ENCODE data around the gene SORBS1. TPM values are rescaled to one million over a fixed set of nuclear protein-coding genes. Genes with fewer than 3 reads are reported as not detected.

Gene SORBS1
- total RNA-seq, 2 donors from 2014 or later, result 1.4 to 1.6 TPM

DNA sequence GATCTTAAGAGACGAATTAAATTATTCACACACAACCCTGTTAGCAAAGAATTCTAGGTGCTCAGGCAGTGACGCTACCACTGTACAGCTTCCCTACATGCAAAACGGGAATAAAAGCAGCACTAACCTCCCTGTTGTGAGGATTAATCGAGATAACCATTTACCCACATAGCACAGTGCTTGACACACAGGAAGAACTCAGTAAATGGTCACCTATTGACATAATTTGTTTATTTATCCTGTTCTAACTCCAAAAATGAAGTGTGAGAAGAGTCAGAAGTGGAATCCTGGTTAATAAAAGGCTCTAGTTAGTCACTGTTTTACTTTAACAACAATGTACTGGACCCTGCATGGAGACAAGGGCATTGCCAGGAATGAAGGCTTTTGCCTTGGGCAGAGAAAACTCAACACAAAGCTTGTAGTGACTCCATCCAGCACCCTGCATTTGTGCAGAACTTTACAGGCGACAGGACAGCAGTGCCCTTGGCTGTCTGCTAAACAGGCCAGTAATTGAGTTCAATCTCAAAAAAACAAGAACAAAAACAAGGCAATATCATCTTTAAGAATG, 103.8 kb downstream of the SORBS1 start:
- DNase-seq (ENCODE audit: low spot score) (no peak), ATAC-seq (no peak)
- Mint-ChIP-seq H3K4me1 (ENCODE audit: low read depth in 2 of 2) (no peaks in the 10 kb centered on the region), H3K36me3 (no peaks in the 10 kb centered on the region), H3K27me3 (peaks cover 5 to 26% of the 10 kb centered on the region in 2 donors), H3K9me3 (no peaks in the 10 kb centered on the region), H3K27ac (no peak overlapping the region), H3K4me3 (no peak overlapping the region)

DNA sequence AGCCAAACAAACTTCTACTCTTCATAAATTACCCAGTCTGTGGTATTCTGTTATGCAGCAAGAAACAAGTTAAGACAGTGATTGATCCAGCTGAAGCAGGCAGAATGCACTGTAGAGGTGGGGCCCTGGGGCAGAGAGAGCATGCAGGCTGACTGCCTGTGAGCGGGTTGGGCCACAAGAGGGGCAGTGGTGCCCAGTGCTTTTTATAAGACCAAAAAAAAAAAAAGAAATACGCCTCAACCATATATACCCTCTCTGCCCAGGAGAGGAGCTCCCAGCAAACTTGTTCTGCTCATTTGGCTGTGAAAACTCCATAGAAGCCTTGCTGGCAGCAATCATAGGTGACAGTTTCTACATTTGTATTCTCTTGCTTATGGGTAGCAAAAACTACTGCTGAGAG, 104.7 kb downstream of the SORBS1 start:
- Mint-ChIP-seq H3K4me1 (ENCODE audit: low read depth in 2 of 2) (no peaks in the 10 kb centered on the region), H3K36me3 (no peaks in the 10 kb centered on the region), H3K9me3 (no peaks in the 10 kb centered on the region), H3K27ac (no peak overlapping the region), H3K4me3 (no peak overlapping the region), H3K27me3 (peaks cover 5 to 26% of the 10 kb centered on the region in 2 donors)
- ATAC-seq (no peak), DNase-seq (ENCODE audit: low spot score) (no peak)

DNA sequence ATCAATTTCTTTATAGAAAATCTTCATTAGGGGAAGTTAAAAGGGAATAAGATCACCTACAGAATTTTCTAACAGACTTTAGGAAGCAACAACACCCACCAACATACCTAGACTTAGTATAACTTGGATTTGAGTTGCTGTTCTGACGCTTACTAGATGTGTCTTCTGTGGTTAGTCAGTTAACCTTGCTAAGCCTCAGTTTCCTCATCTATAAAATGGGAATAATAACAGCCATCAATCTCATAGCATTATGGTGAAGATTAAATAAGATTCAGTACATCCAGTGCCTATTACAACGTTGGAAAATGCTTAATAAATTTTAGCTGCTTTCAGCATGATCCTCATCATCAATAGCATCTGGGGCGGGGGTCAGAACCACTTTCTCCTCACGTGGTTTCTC, 106.2 kb downstream of the SORBS1 start:
- no peaks in the 10 kb centered on the region for H3K9me3 Mint-ChIP-seq
- H3K4me3 Mint-ChIP-seq, result no peak overlapping the region
- ATAC-seq (no peak), DNase-seq (ENCODE audit: low spot score) (no peak)
- H3K4me1 Mint-ChIP-seq (ENCODE audit: low read depth in 2 of 2), result no peaks in the 10 kb centered on the region
- no peak overlapping the region for H3K27ac Mint-ChIP-seq
- H3K36me3 Mint-ChIP-seq, result no peaks in the 10 kb centered on the region
- peaks cover 8 to 32% of the 10 kb centered on the region in 2 donors for H3K27me3 Mint-ChIP-seq

- H3K9me3 Mint-ChIP-seq, result no peaks in the 10 kb centered on the region
- peaks cover 5 to 26% of the 10 kb centered on the region in 2 donors for H3K27me3 Mint-ChIP-seq
- no peak for ATAC-seq
- H3K4me1 Mint-ChIP-seq (ENCODE audit: low read depth in 2 of 2), result no peaks in the 10 kb centered on the region
- H3K4me3 Mint-ChIP-seq, result no peak overlapping the region
- no peak overlapping the region for H3K27ac Mint-ChIP-seq
- H3K36me3 Mint-ChIP-seq, result no peaks in the 10 kb centered on the region
- no peak for DNase-seq (ENCODE audit: low spot score)
These were observed 106.8 kb downstream of the SORBS1 start for GRCh38 chr10:95454356-95454755.

GRCh38 chr10:95451568-95452524, 109.3 kb downstream of the SORBS1 start:
- H3K4me3 Mint-ChIP-seq, result no peak overlapping the region
- no peak for DNase-seq (ENCODE audit: low spot score)
- H3K27me3 Mint-ChIP-seq, result peaks cover 3 to 20% of the 10 kb centered on the region in 2 donors
- H3K9me3 Mint-ChIP-seq, result no peaks in the 10 kb centered on the region
- H3K27ac Mint-ChIP-seq, result no peak overlapping the region
- ATAC-seq, result no peak
- H3K36me3 Mint-ChIP-seq, result no peaks in the 10 kb centered on the region
- no peaks in the 10 kb centered on the region for H3K4me1 Mint-ChIP-seq (ENCODE audit: low read depth in 2 of 2)

DNA sequence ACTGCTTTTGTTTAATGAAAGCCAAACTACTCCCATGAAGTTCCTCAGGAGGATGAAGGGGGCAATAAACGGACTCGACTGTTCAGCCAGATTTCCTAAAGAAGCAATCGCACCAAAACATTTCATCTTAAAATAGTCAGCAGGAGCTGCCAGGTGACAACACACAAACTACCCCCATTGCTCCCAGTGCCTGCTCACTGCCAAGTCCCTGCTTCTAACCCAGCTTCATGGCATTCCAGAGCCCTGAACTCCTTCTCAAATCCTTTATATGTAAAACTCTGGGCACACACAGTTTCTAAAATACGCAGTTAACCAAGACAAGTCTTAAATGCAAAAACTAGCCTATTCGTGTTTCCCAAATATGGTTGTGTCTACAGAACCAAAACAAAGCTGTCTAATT, 110.0 kb downstream of the SORBS1 start:
- Mint-ChIP-seq H3K4me3 (no peak overlapping the region), H3K9me3 (no peaks in the 10 kb centered on the region), H3K27ac (no peak overlapping the region), H3K27me3 (peaks cover 3 to 19% of the 10 kb centered on the region in 2 donors), H3K36me3 (no peaks in the 10 kb centered on the region), H3K4me1 (ENCODE audit: low read depth in 2 of 2) (no peaks in the 10 kb centered on the region)
- ATAC-seq, result no peak
- no peak for DNase-seq (ENCODE audit: low spot score)

DNA sequence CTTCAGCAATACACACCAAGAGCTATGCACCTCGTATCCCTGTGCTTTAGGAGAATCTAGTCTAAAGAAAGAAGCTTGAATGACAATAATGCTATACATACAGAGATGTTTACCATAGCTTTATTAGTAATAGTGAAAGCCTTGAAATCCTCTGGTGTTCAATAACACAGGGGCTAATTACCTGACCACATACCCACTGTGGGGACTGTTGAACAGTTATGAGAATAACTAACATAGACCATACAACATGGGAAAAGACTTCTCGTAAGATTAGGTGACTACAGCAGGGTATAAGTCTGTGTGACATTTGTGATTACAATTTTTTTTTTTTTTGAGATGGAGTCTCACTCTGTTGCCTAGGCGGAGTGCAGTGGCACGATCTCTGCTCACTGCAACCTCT, 111.0 kb downstream of the SORBS1 start:
- H3K9me3 Mint-ChIP-seq, result no peaks in the 10 kb centered on the region

GRCh38 chr10:95447685-95448084, 113.5 kb downstream of the SORBS1 start:
- peaks cover 9 to 21% of the 10 kb centered on the region in 2 donors for H3K27me3 Mint-ChIP-seq
- H3K9me3 Mint-ChIP-seq, result no peaks in the 10 kb centered on the region
- no peaks in the 10 kb centered on the region for H3K36me3 Mint-ChIP-seq
- DNase-seq (ENCODE audit: low spot score) (no peak), ATAC-seq (no peak)
- H3K4me3 Mint-ChIP-seq, result no peak overlapping the region
- H3K4me1 Mint-ChIP-seq (ENCODE audit: low read depth in 2 of 2), result peaks cover 0 to 3% of the 10 kb centered on the region in 2 donors
- no peak overlapping the region for H3K27ac Mint-ChIP-seq

More for the DNA sequence above, 111.0 kb downstream of the SORBS1 start:
- ATAC-seq (no peak), DNase-seq (ENCODE audit: low spot score) (no peak)
- Mint-ChIP-seq H3K4me1 (ENCODE audit: low read depth in 2 of 2) (peaks cover 0 to 3% of the 10 kb centered on the region in 2 donors), H3K4me3 (no peak overlapping the region), H3K27me3 (peaks cover 9 to 18% of the 10 kb centered on the region in 2 donors), H3K27ac (no peak overlapping the region), H3K36me3 (no peaks in the 10 kb centered on the region)

DNA sequence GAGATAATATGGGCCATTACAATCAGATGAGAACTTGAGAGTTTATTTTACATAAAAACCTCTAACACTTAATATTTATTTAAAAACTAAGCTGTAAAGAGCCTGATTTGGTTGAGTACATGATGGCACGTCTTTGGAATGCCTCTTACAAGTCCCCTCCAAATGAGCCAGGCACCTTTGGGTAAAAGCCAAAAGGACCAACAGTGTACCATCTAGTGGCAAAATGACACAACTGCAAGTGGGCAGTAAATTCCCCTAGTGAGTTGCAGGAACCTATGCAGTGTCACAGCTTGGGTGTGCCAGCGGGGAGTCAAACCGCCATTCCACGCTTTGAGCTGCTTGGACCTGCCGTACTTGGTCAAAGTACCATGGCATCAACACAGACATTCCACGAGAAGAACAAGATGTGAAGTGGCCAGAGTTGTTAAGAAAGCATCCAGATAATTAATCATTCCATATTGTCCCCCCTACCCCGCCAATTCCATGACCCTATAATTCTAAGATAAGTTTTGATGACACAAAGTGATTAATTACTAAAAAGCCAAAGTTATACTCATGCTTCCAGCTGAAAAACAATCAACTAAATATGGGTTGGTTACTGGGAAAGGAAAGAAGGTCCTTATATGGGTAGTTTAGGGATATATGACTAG, 115.2 kb downstream of the SORBS1 start:
- no peaks in the 10 kb centered on the region for H3K36me3 Mint-ChIP-seq
- no peak overlapping the region for H3K4me3 Mint-ChIP-seq
- peaks cover 9 to 19% of the 10 kb centered on the region in 2 donors for H3K27me3 Mint-ChIP-seq
- no peak overlapping the region for H3K27ac Mint-ChIP-seq
- ATAC-seq (peak in 1 of 2 donors; percentile 70), DNase-seq (ENCODE audit: low spot score) (no peak)
- no peaks in the 10 kb centered on the region for H3K9me3 Mint-ChIP-seq
- peaks cover 7% of the 10 kb centered on the region in 2 donors for H3K4me1 Mint-ChIP-seq (ENCODE audit: low read depth in 2 of 2)

- H3K36me3 Mint-ChIP-seq, result no peaks in the 10 kb centered on the region
- ATAC-seq, result no peak
- peaks cover 9 to 10% of the 10 kb centered on the region in 2 donors for H3K4me1 Mint-ChIP-seq (ENCODE audit: low read depth in 2 of 2)
- H3K4me3 Mint-ChIP-seq, result no peak overlapping the region
- no peaks in the 10 kb centered on the region for H3K9me3 Mint-ChIP-seq
- no peak overlapping the region for H3K27ac Mint-ChIP-seq
- DNase-seq (ENCODE audit: low spot score), result no peak
- H3K27me3 Mint-ChIP-seq, result peaks cover 9 to 18% of the 10 kb centered on the region in 2 donors
These were observed 115.8 kb downstream of the SORBS1 start for GRCh38 chr10:95445223-95445836.

DNA sequence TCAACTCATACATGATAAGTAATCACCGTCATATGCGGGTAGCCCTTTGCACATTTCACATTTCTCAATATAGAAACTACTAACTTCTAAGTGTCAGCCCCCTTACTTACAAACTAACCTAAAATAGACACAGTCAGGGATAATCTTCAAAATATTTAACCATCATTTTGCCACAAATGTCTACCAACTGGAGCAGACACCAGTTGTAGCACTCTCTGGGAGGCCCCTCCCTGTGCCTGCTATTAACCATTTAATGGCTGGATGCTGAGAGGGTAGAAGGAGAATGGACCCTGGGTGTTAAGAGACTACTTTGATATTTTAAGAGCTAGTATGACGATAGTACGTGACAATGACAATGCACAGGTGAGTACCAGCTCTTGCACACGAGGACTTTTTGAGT, 116.4 kb downstream of the SORBS1 start:
- H3K4me1 Mint-ChIP-seq (ENCODE audit: low read depth in 2 of 2), result peaks cover 9 to 10% of the 10 kb centered on the region in 2 donors

GRCh38 chr10:95443636-95444035, 117.5 kb downstream of the SORBS1 start:
- no peak overlapping the region for H3K27ac Mint-ChIP-seq
- H3K36me3 Mint-ChIP-seq, result no peaks in the 10 kb centered on the region
- H3K4me1 Mint-ChIP-seq (ENCODE audit: low read depth in 2 of 2), result peaks cover 9 to 10% of the 10 kb centered on the region in 2 donors
- H3K27me3 Mint-ChIP-seq, result peaks cover 9 to 18% of the 10 kb centered on the region in 2 donors
- DNase-seq (ENCODE audit: low spot score) (no peak), ATAC-seq (no peak)
- no peak overlapping the region for H3K4me3 Mint-ChIP-seq
- no peaks in the 10 kb centered on the region for H3K9me3 Mint-ChIP-seq

More for the DNA sequence above, 116.4 kb downstream of the SORBS1 start:
- H3K27ac Mint-ChIP-seq, result no peak overlapping the region
- ATAC-seq (no peak), DNase-seq (ENCODE audit: low spot score) (no peak)
- no peak overlapping the region for H3K4me3 Mint-ChIP-seq
- no peaks in the 10 kb centered on the region for H3K9me3 Mint-ChIP-seq
- no peaks in the 10 kb centered on the region for H3K36me3 Mint-ChIP-seq
- H3K27me3 Mint-ChIP-seq, result peaks cover 9 to 18% of the 10 kb centered on the region in 2 donors

DNA sequence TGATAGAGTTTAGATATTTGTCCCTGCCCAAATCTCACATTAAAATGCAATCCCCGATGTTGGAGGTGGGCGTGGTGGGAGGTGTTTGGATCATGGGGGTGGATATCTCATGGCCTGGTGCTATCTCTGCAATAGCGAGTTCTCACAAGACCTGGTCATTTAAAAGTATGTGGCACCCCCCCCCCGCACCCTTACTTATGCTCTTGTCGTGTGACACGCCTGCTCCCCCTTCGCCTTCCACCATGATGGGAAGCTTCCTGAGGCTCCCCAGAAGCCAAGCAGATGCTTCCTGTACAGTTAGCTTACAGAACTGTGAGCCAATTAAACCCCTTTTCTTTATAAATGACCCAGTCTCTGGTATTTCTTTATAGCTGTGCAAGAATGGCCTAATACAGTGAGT, 118.8 kb downstream of the SORBS1 start:
- Mint-ChIP-seq H3K9me3 (no peaks in the 10 kb centered on the region), H3K27me3 (peaks cover 9 to 12% of the 10 kb centered on the region in 2 donors), H3K4me3 (no peak overlapping the region), H3K4me1 (ENCODE audit: low read depth in 2 of 2) (peaks cover 9 to 10% of the 10 kb centered on the region in 2 donors), H3K36me3 (no peaks in the 10 kb centered on the region), H3K27ac (no peak overlapping the region)
- ATAC-seq (no peak), DNase-seq (ENCODE audit: low spot score) (no peak)
